Amygdala (tissue), 56 donors: ENCODE data around the gene KRT35.
"Not testable (repeated sequence)": the region's sequence is repeated elsewhere in the genome, so short reads cannot be mapped to it uniquely, and the experiment has no call there.

ENCODE experiments used
- DNase-seq, 56 donors: peaks; one replicate each; lab custom pipeline; 2025; lab: John Stamatoyannopoulos, UW

The KRT35 gene

DNA sequence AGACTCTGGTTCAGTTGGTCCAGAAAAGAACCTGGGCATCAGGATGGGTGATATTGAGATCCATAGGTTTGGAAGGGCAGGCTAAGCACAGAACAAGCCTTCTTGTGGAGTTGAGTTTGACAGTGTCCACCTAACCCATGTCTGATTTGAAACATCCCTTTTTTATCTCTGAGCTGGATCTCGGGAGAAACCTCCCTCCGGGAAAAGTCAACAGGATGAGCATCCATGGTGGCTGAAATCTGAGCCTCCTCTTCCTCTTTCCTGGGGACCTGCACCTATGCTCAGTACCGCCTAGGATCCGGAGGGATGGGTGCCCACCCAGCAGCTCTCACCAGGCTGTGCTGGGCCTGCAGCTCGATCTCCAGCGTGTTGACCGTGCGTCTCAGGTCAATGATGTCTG lies 17.2 kb downstream of the KRT35 start:
- DNase-seq: no peak

DNA sequence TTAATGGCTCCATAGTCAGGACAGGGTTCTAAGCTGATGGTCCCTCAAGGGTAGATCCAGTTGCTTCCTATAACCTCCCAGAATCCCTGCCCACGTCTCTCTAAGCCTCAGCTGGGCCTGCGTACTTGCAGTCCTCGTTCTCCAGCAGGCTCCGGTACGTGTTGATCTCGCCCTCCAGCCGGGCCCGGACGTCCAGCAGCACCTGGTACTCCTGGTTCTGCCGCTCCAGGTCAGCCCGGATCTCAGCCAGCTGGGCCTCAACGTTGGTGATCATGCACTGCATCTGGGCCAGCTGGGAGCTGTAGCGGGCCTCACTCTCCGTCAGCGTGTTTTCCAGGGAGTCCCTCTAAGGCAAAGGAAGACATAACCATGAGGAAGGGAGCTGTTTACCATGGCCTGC lies 18.2 kb downstream of the KRT35 start:
- no peak for DNase-seq

DNA sequence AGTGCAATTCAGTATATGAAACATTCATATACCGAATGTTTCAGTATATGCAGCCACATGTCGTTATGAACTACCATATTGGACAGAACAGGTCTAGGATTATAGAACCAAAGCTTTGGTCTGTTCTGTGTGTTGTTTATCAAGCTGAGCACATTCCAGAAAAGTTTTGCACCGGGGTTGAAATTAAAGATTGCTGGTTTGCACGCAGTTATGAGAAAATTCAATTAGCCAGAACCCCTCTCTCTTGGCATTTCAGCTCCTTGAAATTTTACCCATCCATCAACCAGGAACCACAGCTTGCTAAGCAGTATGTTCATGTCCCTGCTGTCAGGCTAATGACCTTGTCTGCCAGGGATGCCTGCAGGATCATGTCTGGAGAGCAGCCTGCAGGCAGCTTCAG lies 23.3 kb downstream of the KRT35 start:
- no peak for DNase-seq

DNA sequence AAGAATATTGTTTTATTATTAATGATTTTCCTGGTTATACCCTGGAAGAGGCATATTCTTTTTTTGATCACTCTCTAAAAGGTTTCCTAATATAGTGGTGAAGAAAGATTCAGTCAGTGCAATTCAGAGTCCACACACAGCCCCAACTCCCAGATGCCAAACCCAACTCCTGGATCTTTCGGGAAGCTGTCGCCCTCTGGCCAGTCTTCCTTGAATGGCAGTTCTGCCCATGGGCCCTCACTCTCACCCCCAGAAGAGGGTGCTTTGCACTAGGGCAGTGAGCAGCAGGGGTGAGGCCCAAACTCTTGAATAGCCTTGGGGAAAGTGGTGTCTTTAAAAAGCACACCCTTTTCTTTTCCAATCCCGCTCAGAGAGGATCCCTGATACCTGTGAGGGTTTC lies 24.7 kb downstream of the KRT35 start:
- no peak for DNase-seq

DNA sequence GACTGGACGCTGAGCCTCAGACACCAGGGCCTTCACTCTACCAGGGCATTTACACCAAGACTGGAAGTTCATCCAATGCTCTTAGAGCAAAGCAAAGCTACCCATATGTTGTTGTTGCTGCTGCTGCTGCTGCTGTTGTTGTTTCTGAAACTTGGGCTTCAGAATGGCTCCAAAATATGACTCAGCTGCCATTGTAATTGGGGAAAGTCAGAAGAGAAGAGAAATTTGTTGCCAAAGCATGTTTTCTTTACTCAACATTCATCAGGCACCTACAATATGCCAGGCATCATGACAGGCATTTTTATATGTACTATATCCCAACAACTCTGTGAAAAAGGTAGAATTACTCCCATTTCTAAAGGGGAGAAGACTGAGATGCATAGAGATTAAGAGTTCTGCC lies 25.7 kb downstream of the KRT35 start:
- DNase-seq: no peak

DNA sequence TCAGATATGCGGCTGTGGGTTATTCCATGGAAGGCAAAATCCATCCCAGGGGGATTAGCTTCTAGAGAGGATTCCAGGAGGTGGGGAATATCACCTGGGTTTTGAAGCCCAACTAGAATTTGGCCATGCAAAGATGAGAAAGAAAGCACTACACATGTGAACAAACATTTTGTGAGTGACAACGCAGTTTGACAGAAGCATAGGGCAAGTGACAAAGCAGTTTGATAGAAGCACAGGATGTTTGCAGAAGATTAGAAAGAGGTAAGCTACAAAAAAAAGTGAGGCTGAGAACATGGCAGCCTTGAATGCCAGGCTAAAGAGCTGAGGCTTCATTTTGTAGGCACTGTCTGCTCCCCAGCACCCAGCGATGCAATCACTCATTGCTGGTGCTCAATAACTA lies 27.9 kb downstream of the KRT35 start:
- DNase-seq: no peak

DNA sequence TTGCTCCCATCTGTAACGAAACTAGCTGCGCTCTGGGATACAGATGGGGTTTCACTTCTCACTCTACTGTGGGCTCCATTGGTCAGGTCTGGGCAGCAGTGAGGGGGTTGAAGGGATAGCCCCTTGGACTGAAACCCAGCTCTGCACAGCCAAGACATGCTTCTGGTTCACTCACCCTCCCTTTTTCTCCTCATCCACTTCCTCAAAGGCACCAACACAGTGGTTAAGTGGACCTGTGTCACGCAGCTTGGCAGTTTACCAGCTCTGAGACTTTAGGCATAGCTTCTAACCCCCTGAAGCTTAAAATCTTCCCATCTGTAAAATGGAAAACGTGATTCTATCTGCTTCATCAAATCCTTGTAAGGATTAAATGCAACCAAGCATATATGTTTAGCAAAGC lies 28.7 kb downstream of the KRT35 start:
- DNase-seq: no peak

DNA sequence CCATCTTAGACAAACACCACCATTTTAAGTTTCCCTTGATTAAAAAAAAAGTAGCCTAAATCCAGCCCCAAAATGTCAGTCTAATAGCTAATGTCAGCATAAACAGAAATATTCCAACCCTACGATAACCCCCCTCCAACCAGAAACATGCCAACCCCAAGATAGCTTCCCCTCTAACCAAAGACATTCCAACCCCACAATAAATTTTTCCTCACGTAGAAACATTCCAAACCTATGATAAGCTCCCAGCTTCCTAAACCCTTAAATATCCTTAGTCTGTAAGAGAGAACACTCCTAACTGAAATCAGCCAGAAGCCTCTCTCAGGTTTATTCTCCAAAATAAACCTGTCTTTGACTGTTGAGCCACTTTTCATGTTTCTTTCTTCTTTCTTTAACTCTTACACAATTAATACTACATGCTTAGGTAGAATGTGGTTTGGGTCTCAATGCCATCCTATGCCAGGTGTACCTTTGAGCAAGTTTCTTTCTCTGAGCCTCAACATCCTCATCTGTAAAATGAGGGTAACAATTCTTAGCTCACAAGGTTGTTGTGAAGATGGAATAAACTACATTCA lies 29.7 kb downstream of the KRT35 start:
- no peak for DNase-seq

DNA sequence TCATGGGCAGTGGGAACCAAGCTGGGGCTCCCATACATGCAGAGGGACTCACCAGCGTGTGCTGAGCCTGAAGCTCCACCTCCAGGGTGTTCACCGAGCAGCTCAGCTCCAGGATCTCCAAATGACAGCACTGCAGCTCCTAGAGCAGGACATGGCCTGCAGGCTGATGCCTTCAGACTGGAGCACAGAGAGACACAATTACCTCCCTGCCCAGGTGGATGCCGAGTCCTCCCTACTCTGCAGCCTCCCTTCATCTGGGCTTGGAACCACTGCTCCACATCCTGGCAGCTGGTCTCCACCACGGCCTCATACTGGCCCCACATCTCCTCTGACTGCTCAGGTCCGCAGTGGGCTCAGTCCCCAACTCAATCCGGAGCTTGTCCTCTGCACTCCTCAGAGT lies 31.9 kb downstream of the KRT35 start:
- no peak for DNase-seq

DNA sequence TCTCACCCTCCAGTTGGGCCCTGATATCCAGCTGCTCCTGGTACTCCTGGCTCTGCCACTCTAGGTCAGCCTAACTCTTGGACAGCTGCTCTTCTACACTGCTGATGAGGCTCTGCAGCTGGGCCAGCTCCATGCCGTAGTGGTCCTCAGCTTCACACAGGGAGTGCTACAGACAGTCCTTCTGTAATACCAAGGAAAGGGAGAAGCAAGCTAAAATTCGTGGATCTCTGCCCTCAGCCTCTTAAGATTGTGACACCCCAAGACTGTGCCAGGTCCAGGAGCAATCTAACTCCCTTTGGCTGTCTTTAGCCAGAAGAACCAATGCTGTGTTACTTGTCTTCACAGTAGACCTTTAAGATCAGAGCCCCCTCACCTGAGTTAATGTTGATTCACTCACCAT lies 32.4 kb downstream of the KRT35 start:
- no peak for DNase-seq

DNA sequence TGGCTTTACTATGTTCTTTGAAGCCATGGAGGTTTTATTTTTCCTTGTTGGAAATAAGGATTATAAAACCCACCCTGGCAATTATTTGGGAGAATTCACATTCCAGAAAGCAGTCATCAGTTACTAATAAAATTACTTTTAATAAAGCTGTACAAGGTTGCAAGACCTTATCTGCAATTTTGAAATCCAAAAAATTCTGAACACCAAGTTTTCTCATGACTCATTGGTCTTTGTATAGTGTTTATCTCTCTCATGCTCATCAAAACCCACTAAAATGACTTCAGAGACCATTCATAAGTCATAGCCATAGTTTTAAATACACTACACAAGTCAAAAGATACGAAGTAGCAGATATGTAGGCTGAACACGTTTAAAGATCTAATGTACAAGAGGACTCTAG lies 34.1 kb downstream of the KRT35 start:
- no peak for DNase-seq

DNA sequence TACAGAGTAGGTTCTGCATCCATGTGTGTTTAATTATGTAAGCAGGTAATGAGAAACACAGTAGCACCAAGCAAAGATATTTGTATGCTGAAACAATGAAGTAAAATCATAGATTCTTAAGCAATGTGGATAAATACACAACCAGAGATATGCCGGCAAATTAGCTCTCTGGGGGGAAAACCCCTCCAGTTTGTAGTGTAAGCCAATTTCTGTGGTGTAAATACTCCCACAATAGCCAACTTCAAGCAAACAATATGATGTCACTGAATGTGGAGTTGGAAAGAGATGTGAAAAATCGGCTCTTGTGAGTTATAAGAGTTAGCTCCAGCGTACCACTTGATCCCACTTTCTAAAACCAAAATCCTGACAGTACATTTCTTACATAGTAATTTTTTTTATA lies 36.3 kb downstream of the KRT35 start:
- no peak for DNase-seq

DNA sequence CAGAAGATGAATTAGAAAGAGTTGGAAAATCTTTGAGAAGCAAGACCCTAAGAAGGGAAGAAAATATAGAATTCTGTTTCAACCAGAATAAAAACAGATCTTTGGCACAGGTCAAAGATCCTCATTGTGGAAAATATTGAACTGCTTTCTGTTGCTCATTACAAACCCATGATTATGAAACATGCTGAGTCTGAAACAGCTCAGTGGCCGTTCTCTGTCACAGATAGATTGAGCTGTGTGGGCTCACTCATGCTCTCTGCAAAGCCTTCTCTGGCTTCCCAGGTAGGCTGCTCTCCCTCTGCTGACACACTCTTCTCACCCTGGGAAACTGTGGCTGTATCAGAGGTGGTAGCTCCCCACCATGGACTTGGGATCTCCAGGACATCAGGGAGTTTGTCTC lies 36.8 kb downstream of the KRT35 start:
- no peak for DNase-seq

DNA sequence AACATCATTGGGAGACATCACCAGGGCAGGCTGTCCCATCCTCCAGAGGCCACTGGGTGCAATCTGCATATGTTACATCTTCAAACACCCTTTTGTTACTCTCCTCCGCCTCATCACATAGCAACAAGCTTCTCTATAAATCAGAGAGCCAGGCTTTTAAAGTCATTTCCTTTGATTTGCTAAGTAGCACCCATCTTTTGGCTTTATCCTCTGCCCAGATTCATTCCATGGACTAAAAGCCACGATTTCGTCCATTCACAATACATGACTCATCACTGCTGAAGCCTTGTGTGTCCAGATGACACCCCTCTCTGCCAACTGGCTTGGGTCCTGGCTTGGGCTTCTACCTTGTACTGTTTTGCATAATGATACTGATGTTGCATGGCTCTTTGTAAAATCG lies 38.2 kb downstream of the KRT35 start:
- no peak for DNase-seq

DNA sequence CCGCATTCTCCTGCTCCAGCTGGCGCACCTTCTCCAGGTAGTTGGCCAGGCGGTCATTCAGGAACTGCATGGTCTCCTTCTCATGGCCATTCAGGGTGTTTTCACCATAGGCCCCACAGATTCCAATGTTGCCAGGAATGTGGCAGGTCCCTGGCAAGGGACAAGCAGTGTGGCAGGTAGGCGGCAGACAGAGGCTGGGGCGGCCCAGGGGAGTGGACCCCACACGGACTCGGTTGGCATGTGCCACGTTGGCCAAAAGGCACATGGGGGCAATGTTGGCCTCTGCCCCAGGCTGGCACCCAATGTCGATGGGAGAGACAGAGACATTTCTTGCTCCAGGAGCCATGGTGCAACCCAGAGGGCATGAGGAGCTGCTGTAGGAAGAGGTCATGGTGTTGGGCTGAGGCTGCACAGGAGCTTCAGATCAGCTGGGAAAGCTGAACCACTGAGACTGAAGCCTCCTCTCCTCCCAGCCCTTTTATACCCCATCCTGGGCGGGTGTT lies 40.4 kb downstream of the KRT35 start, which contains the start of gene KRT38:
Gene KRT38 (minus strand): TSS at position 453 of the 503 bp plus-strand sequence. CDS start 62 bp downstream, at position 391.
- DNase-seq: no peak

DNA sequence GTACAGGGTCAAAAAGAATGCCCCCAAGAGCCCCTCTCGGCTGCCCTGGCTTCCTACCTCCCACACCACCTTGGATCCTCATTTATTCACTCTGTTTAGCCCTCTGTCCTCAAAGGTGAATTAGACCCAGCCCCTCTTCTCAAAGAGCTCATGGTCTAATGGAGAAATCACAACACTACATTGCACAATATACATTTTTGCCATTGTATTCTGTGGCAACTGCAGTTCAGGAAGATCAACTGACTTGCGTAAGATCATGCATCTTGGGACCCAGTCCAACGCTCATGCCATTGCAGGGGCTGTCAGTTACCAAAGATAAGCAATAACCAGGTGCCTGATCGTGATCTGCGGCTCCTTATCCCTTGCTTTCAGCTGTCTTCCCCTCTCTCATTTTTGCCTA lies 41.6 kb downstream of the KRT35 start:
- DNase-seq: no peak

DNA sequence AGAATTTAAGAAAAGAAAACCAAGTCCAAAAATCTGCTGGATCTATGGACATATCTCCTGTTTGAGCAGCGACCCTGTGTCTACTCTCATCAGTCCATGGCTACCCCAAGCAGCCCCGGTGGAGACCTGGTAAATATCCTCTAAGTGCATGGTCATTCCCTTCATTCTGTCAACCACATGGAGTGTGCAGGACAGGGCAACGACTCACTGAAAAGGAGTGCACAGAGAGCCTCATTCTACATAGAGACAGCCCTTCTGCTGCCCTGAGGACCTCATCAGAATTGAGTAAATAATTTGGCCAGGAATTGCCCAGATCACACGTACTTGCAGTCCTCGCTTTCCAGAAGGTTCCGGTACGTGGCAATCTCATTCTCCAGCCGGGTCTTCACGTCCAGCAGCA lies 43.2 kb downstream of the KRT35 start:
- DNase-seq: no peak

DNA sequence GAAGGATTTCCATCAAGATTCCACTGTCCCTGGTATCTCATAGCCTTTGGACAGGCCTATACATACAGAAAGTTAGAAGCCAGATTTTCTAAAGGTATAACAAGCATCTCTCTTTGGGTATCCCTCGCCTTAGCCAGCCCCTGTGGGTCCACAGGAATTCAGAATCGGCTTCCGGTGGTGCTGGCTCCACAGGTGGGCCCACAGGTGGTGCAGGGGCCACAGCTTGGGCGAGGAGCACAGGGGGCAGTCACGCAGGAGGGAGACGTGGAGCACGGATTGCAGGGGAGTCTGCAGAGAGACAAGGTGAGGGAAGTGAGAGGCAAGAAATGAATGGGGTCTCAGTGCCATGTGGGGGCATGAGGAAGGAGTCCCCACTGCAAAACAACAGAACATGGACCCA lies 43.7 kb downstream of the KRT35 start:
- DNase-seq: no peak

DNA sequence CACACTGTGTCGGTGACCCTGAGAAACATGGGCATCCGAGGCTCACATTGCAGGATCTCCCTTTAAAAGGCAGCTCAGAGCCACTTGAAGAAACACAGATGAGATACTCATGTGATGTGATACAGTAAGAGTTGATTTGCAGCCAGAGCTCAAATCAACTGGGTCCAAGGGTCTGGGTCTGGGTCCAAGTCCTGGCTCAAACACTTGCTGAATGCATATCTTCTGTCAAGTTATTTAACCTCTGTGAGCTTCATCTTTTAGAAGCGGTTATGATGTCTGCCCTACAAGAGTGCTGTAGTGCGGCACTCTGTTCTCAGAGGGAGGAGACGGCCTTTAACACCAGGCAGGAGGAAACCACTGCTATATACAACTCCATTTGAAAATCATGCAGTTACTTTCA lies 46.5 kb downstream of the KRT35 start:
- no peak for DNase-seq

DNA sequence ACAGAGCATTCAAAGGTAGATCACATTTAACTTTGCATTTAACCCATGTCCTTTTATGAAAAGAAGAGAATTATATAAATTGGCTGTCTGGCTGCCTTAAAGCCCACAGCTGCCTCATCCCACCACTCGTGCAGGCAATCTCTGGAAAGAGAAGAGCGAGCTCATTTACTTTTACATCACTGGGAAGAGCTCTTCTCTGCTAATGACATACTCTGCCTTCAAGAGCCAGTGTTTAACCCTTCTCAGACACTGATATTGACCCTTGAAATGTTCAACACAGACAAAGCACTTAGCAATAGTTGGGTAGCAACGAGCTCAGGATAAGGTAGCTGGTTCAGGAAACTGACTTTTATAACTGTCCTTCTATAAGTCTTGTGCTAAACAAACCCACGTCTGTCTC lies 46.9 kb downstream of the KRT35 start:
- no peak for DNase-seq

DNA sequence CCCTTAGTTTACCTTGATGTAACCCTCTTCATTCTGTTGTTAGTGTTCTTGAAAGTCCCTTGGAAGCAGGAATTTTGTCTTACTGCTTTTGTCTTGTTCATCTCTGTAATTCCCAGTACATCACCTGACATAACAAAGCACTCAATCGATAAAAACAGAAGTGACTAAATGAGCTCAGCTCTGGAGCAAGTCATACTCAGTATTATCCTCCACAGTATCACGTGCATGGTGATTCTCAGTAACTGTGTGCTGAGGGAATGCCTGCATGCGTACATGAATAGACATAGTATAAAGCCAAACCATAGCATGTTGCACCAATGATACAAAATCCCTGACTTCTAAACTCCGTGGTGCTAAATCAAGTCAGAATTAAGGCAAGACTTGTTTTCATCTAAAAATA lies 47.4 kb downstream of the KRT35 start:
- no peak for DNase-seq

DNA sequence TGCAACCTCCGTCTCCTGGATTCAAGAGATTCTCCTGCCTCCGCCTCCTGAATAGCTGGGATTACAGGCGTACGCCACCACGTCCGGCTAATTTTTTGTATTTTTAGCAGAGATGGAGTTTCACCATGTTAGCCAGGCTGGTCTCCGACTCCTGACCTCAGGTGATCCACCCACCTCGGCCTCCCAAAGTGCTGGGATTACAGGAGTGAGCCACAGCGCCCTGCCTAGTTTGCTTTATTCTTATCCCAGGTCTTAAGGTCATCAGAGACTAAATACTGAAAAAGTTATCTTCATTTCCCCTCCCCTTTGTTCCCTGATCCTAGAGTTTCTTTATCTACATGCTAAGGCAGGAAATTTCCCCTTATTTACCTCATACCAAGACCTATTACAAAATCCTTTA lies 50.6 kb downstream of the KRT35 start:
- not testable (repeated sequence) for DNase-seq

DNA sequence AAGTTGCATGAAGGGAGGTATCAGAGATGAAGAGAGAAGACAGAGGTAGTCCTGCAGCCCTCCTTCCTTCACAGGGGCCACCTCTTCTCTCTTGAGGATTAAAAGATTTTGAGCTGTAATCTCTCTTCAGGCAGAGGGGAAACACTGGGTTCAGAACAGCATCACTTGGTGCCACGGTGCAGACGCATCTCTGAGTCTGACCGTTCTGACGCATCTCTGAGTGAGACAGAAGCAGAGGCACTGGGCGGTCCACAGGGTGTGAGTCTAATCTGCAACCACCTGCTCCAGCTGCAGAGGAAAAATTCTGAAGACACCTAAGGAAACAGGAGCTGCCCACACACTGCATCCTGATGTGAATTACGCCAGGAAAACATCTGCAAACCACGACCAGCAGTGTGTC lies 51.3 kb downstream of the KRT35 start:
- no peak for DNase-seq
